VCaP (cell line): ENCODE results near the gene PDE10A.

Source experiments
- H3K27ac ChIP-seq: fragments of 450-650 bp; 2 replicates; pipeline ENCODE4 v1.5.1; 2017
- CTCF ChIP-seq: fragments of 450-650 bp; conservative IDR thresholded peaks from 2 replicates; pipeline ENCODE4 v1.5.1; 2017; ENCODE audit warnings: mild to moderate bottlenecking, moderate library complexity

PDE10A gene

GRCh38 chr6:165605182-165605875, 57.7 kb downstream of the PDE10A start:
- no peak overlapping the region for H3K27ac ChIP-seq
- no peak for TF ChIP-seq CTCF

GRCh38 chr6:165602291-165602690, 60.8 kb downstream of the PDE10A start:
- no peak overlapping the region for H3K27ac ChIP-seq
- no peak for TF ChIP-seq CTCF

- TF ChIP-seq CTCF: no peak
- H3K27ac ChIP-seq: no peak overlapping the region
Measured at GRCh38 chr6:165600606-165601005, 62.4 kb downstream of the PDE10A start.

- no peak for TF ChIP-seq CTCF
- H3K27ac ChIP-seq: no peak overlapping the region
Measured at GRCh38 chr6:165599596-165600487, 63.2 kb downstream of the PDE10A start.

GRCh38 chr6:165599121-165599520, 63.9 kb downstream of the PDE10A start:
- TF ChIP-seq CTCF: no peak
- no peak overlapping the region for H3K27ac ChIP-seq

GRCh38 chr6:165597821-165598220, 65.2 kb downstream of the PDE10A start:
- H3K27ac ChIP-seq: no peak overlapping the region

More at GRCh38 chr6:165597821-165598220, 65.2 kb downstream of the PDE10A start:
- no peak for TF ChIP-seq CTCF
